Ovary (tissue), 3 donors: Measurements from ENCODE around the gene ZMYM1.

Experiments used
- POLR2A ChIP-seq: fragments of 450-650 bp; IDR thresholded peaks from one replicate; pipeline ENCODE4 v1.6.1; 2017; ENCODE audit warnings: antibody characterized with exemption, mild to moderate bottlenecking, moderate library complexity
- TF ChIP-seq, protein P1 (sequence below), 3 donors: fragments of 450-650 bp in 2 of 3; fragments of 200-600 bp in 1 of 3; IDR thresholded peaks; one replicate each; pipeline versions ENCODE4 v1.5.1 to v1.8.0; 2016 to 2022; ENCODE audit warnings: antibody characterized with exemption in 3 of 3, mild to moderate bottlenecking in 1 of 3
- donor health status: DM: no; HTN: no; CAD: no.

DNA sequence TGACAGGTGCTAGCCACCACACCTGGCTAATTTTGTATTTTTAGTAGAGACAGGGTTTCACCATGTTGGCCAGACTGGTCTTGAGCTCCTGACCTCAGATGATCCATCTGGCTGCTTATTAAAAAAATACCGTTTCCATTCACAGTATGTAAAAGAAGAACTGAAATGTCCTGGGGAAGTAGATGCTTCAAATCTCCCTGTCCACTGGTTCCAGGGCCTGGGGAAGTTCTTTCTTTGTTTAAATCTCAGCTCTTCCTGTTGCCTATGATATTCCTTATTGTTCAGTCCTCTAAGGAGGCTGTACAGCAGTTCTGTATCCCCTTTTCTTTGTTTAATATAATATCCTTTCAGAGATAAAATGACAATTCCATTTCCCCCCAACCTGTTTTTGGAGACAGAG lies 47.4 kb downstream of the ZMYM1 start:
- TF ChIP-seq, protein P1, sequence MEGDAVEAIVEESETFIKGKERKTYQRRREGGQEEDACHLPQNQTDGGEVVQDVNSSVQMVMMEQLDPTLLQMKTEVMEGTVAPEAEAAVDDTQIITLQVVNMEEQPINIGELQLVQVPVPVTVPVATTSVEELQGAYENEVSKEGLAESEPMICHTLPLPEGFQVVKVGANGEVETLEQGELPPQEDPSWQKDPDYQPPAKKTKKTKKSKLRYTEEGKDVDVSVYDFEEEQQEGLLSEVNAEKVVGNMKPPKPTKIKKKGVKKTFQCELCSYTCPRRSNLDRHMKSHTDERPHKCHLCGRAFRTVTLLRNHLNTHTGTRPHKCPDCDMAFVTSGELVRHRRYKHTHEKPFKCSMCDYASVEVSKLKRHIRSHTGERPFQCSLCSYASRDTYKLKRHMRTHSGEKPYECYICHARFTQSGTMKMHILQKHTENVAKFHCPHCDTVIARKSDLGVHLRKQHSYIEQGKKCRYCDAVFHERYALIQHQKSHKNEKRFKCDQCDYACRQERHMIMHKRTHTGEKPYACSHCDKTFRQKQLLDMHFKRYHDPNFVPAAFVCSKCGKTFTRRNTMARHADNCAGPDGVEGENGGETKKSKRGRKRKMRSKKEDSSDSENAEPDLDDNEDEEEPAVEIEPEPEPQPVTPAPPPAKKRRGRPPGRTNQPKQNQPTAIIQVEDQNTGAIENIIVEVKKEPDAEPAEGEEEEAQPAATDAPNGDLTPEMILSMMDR (IDR thresholded peaks at IDR 0.05): no peak
- TF ChIP-seq POLR2A: no peak
